Measurements from ENCODE around the gene DYSF.

DYSF gene

DNA sequence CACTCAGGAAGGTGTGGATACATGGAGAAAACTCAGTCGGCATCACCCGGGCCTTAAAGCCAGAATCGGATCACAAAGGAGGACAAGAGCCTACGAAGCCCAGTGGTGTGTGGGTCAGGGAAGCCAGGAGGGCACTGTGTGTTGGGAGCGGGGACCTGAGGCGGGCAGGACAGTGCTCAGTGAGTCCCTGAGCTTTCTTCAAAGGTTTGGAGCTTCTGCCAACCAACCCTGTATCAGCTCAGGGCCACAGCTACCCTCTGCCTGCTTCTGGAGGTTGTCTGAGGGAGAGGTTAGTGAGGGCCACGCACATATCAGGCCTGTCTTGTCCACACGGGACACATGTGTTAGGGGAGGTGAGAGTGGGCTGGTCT is 52.4 kb downstream of the DYSF start:
- TF ChIP-seq POLR2AphosphoS5 (IDR thresholded peaks at IDR 0.05; ENCODE audit: low read depth, low read length) (no peak), FOXP2 (optimal IDR thresholded peaks at IDR 0.05; ENCODE audit: borderline replicate concordance, extremely low read depth, extremely low read length, insufficient read depth) (no peak), SIN3A (IDR thresholded peaks at IDR 0.05; ENCODE audit: borderline replicate concordance, insufficient read depth, low read length) (no peak), TAF1 (IDR thresholded peaks at IDR 0.05; ENCODE audit: borderline replicate concordance, insufficient read depth, low read length) (no peak)
- TF ChIP-seq, protein P1, sequence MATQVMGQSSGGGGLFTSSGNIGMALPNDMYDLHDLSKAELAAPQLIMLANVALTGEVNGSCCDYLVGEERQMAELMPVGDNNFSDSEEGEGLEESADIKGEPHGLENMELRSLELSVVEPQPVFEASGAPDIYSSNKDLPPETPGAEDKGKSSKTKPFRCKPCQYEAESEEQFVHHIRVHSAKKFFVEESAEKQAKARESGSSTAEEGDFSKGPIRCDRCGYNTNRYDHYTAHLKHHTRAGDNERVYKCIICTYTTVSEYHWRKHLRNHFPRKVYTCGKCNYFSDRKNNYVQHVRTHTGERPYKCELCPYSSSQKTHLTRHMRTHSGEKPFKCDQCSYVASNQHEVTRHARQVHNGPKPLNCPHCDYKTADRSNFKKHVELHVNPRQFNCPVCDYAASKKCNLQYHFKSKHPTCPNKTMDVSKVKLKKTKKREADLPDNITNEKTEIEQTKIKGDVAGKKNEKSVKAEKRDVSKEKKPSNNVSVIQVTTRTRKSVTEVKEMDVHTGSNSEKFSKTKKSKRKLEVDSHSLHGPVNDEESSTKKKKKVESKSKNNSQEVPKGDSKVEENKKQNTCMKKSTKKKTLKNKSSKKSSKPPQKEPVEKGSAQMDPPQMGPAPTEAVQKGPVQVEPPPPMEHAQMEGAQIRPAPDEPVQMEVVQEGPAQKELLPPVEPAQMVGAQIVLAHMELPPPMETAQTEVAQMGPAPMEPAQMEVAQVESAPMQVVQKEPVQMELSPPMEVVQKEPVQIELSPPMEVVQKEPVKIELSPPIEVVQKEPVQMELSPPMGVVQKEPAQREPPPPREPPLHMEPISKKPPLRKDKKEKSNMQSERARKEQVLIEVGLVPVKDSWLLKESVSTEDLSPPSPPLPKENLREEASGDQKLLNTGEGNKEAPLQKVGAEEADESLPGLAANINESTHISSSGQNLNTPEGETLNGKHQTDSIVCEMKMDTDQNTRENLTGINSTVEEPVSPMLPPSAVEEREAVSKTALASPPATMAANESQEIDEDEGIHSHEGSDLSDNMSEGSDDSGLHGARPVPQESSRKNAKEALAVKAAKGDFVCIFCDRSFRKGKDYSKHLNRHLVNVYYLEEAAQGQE (IDR thresholded peaks at IDR 0.05; ENCODE audit: insufficient read depth in 1 of 2, low read depth in 2 of 2, low read length in 2 of 2), result no peak

GRCh38 chr2:71506222-71507153 is 53.1 kb downstream of the DYSF start:
- TF ChIP-seq FOXP2 (optimal IDR thresholded peaks at IDR 0.05; ENCODE audit: borderline replicate concordance, extremely low read depth, extremely low read length, insufficient read depth) (no peak), POLR2AphosphoS5 (IDR thresholded peaks at IDR 0.05; ENCODE audit: low read depth, low read length) (no peak), TAF1 (IDR thresholded peaks at IDR 0.05; ENCODE audit: borderline replicate concordance, insufficient read depth, low read length) (no peak), SIN3A (IDR thresholded peaks at IDR 0.05; ENCODE audit: borderline replicate concordance, insufficient read depth, low read length) (no peak)
- TF ChIP-seq, protein P1 (IDR thresholded peaks at IDR 0.05; ENCODE audit: insufficient read depth in 1 of 2, low read depth in 2 of 2, low read length in 2 of 2), result no peak

DNA sequence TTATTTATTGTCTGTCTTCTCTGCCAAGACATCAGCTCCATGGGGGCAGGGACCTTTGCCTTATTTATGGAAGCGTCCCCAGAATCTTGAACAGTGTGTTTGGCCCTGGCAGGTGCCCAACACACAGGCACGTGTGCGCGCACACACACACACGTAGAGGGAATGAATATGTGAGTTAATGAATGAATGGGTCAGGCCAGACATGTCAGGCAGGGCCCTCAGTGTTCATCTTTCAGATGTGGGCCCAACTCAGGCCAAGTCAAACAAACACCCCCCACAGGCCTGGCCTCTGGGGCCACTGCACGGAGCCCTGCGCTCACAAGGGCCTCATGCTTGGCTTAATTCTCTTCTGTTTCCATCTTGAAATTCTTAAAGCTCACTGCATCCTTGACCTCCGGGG is 54.1 kb downstream of the DYSF start:
- TF ChIP-seq FOXP2 (optimal IDR thresholded peaks at IDR 0.05; ENCODE audit: borderline replicate concordance, extremely low read depth, extremely low read length, insufficient read depth) (no peak), TAF1 (IDR thresholded peaks at IDR 0.05; ENCODE audit: borderline replicate concordance, insufficient read depth, low read length) (no peak), POLR2AphosphoS5 (IDR thresholded peaks at IDR 0.05; ENCODE audit: low read depth, low read length) (no peak), SIN3A (IDR thresholded peaks at IDR 0.05; ENCODE audit: borderline replicate concordance, insufficient read depth, low read length) (no peak)
- TF ChIP-seq, protein P1 (IDR thresholded peaks at IDR 0.05; ENCODE audit: insufficient read depth in 1 of 2, low read depth in 2 of 2, low read length in 2 of 2), result no peak

DNA sequence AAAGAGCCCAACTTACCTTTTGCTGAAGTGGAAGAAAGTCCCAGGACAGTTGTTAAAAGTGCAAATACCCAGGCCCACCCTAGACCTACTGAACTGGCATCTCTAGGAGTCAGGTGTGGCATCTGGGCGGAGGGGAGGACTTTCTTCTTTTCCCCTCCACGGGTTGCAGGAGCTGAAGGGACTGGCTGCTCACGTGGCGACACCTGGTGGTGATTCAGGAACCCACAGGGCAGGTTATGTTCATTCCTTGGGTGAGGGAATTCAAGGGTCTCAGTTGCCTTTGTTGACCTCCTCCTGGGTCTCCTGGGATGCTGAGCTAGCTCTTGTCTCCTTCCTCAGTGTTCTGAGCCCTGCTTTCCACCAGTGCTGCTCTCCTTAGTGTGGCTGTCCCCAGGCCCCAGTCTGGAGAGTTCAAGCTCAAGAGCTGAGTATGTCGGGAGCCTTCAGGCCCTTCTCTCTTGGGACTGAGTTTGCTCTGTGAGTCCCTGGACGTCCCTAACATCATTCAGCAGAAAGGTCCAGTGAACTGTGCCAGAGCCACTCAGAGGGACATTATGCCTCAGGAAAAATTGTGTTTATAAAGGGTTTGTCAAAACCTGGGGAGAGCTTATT is 56.9 kb downstream of the DYSF start:
- no peak for TF ChIP-seq POLR2AphosphoS5 (IDR thresholded peaks at IDR 0.05; ENCODE audit: low read depth, low read length)
- TF ChIP-seq, protein P1 (IDR thresholded peaks at IDR 0.05; ENCODE audit: insufficient read depth in 1 of 2, low read depth in 2 of 2, low read length in 2 of 2), result no peak
- TF ChIP-seq SIN3A (IDR thresholded peaks at IDR 0.05; ENCODE audit: borderline replicate concordance, insufficient read depth, low read length), result no peak
- TF ChIP-seq FOXP2 (optimal IDR thresholded peaks at IDR 0.05; ENCODE audit: borderline replicate concordance, extremely low read depth, extremely low read length, insufficient read depth), result no peak
- TF ChIP-seq TAF1 (IDR thresholded peaks at IDR 0.05; ENCODE audit: borderline replicate concordance, insufficient read depth, low read length), result no peak

Data from PFSK-1 (cell line).